Neuronal stem cell (in vitro differentiated cells): ENCODE data around the gene REM1. TPM values are rescaled to one million over a fixed set of nuclear protein-coding genes. Genes with fewer than 3 reads are reported as not detected.
"Not testable (repeated sequence)": the region's sequence is repeated elsewhere in the genome, so short reads cannot be mapped to it uniquely, and the experiment has no call there.

ENCODE experiments used
- DNase-seq: peaks from one replicate; pipeline ENCODE4 v3.0.0-alpha.2; 2013; ENCODE audit warnings: low spot score
- H2AFZ ChIP-seq: one replicate; pipeline ENCODE4 v1.6.1; 2013; ENCODE audit warnings: mild to moderate bottlenecking, low read length, inconsistent platforms
- H2AK5ac ChIP-seq: 2 replicates; pipeline ENCODE4 v1.6.1; 2013; ENCODE audit warnings: low read depth, mild to moderate bottlenecking, inconsistent platforms, low read length, moderate library complexity, mixed read lengths
- H2BK120ac ChIP-seq: 2 replicates; pipeline ENCODE4 v1.6.1; 2013; ENCODE audit warnings: low read depth, mild to moderate bottlenecking, inconsistent platforms, low read length, moderate library complexity, mixed read lengths
- H2BK12ac ChIP-seq: one replicate; pipeline ENCODE4 v1.6.1; 2013; ENCODE audit warnings: low read length, inconsistent platforms
- H2BK15ac ChIP-seq: 2 replicates; pipeline ENCODE4 v1.6.1; 2013; ENCODE audit warnings: mild to moderate bottlenecking, low read length, inconsistent platforms, mixed read lengths
- H2BK5ac ChIP-seq: one replicate; pipeline ENCODE4 v1.6.1; 2013; ENCODE audit warnings: inconsistent platforms, mild to moderate bottlenecking, low read length, moderate library complexity
- H3K14ac ChIP-seq: one replicate; pipeline ENCODE4 v1.6.1; 2013; ENCODE audit warnings: low read length, inconsistent platforms
- H3K18ac ChIP-seq: 2 replicates; pipeline ENCODE4 v1.6.1; 2013; ENCODE audit warnings: low read length, inconsistent platforms
- H3K23ac ChIP-seq: 2 replicates; pipeline ENCODE4 v1.6.1; 2013; ENCODE audit warnings: low read depth, mild to moderate bottlenecking, mixed read lengths, low read length, inconsistent platforms; ENCODE audit not compliant: poor library complexity
- H3K27ac ChIP-seq: replicated peaks from 3 replicates; pipeline ENCODE4 v1.5.1; 2013; ENCODE audit warnings: low read length, inconsistent platforms
- H3K27me3 ChIP-seq, 3 experiments: 2 replicates each; pipeline ENCODE4 v1.6.1; 2013; ENCODE audit warnings: low read length in 3 of 3, mild to moderate bottlenecking in 2 of 3, inconsistent platforms in 1 of 3, low read depth in 1 of 3, mixed read lengths in 1 of 3, moderate library complexity in 1 of 3; ENCODE audit not compliant: control insufficient read depth in 3 of 3, insufficient read depth in 3 of 3
- H3K36me3 ChIP-seq, 2 donors: replicated peaks in 1 of 2; 2 replicates each; pipeline ENCODE4 v1.6.1; 2013; ENCODE audit warnings: low read length in 2 of 2; ENCODE audit not compliant: control insufficient read depth in 2 of 2, insufficient read depth in 2 of 2
- H3K4ac ChIP-seq: 2 replicates; pipeline ENCODE4 v1.6.1; 2013; ENCODE audit warnings: inconsistent platforms, mild to moderate bottlenecking, low read length, moderate library complexity
- H3K4me1 ChIP-seq, 2 donors: 1 replicate in 1 of 2; 2 replicates in 1 of 2; pipeline ENCODE4 v1.6.1; 2013; ENCODE audit warnings: low read length in 2 of 2, low read depth in 1 of 2; ENCODE audit not compliant: control insufficient read depth in 2 of 2, insufficient read depth in 1 of 2
- H3K4me2 ChIP-seq: one replicate; pipeline ENCODE4 v1.6.1; 2013; ENCODE audit warnings: mild to moderate bottlenecking, low read length, inconsistent platforms; ENCODE audit not compliant: insufficient read depth, poor library complexity, severe bottlenecking
- H3K4me3 ChIP-seq, 2 donors: 2 replicates each; pipeline ENCODE4 v1.5.1; 2013; ENCODE audit warnings: low read length in 2 of 2, mild to moderate bottlenecking in 2 of 2, inconsistent platforms in 1 of 2, moderate library complexity in 1 of 2
- H3K79me1 ChIP-seq: one replicate; pipeline ENCODE4 v1.6.1; 2013; ENCODE audit warnings: low read depth, mild to moderate bottlenecking, inconsistent platforms, low read length, moderate library complexity
- H3K9ac ChIP-seq: one replicate; pipeline ENCODE4 v1.6.1; 2013; ENCODE audit warnings: mild to moderate bottlenecking, low read depth, low read length, inconsistent platforms; ENCODE audit not compliant: poor library complexity
- H3K9me3 ChIP-seq, 2 donors: replicated peaks in 1 of 2; 2 replicates each; pipeline versions ENCODE3 to v1.6.1; 2013; ENCODE audit warnings: low read length in 2 of 2, mild to moderate bottlenecking in 2 of 2, inconsistent platforms in 1 of 2, low read depth in 1 of 2, mixed read lengths in 1 of 2, moderate library complexity in 1 of 2; ENCODE audit not compliant: control insufficient read depth in 2 of 2, insufficient read depth in 1 of 2
- H4K8ac ChIP-seq: one replicate; pipeline ENCODE4 v1.6.1; 2013; ENCODE audit warnings: low read depth, mild to moderate bottlenecking, inconsistent platforms, low read length, moderate library complexity
- H4K91ac ChIP-seq: one replicate; pipeline ENCODE4 v1.6.1; 2013; ENCODE audit warnings: low read length, low read depth, mild to moderate bottlenecking, inconsistent platforms; ENCODE audit not compliant: poor library complexity
- WGBS, 2 donors: extraction: QIAGEN DNeasy Blood & Tissue Kit; methylation state at CpG; one replicate each; pipeline ENCODE4 v1.1.7; 2013; ENCODE audit warnings: missing lambda C conversion rate in 2 of 2, mixed read lengths in 1 of 2; ENCODE audit not compliant: insufficient read length in 2 of 2, insufficient replicate concordance in 1 of 2; ENCODE audit errors: extremely low coverage in 2 of 2; 5-methylcytosine and 5-hydroxymethylcytosine counted together
- polyA plus RNA-seq, 2 experiments: library from polyadenylated mRNA; stranded (reverse); fragments of 200-250 nt; gene quantifications; one replicate each; pipeline ENCODE4 v1.2.3, GENCODE V29; 2013

REM1 gene
- 0.03 TPM for polyA plus RNA-seq (2013, experiment 1 of 2)
- polyA plus RNA-seq (2013, experiment 2 of 2): 0.06 TPM

DNA sequence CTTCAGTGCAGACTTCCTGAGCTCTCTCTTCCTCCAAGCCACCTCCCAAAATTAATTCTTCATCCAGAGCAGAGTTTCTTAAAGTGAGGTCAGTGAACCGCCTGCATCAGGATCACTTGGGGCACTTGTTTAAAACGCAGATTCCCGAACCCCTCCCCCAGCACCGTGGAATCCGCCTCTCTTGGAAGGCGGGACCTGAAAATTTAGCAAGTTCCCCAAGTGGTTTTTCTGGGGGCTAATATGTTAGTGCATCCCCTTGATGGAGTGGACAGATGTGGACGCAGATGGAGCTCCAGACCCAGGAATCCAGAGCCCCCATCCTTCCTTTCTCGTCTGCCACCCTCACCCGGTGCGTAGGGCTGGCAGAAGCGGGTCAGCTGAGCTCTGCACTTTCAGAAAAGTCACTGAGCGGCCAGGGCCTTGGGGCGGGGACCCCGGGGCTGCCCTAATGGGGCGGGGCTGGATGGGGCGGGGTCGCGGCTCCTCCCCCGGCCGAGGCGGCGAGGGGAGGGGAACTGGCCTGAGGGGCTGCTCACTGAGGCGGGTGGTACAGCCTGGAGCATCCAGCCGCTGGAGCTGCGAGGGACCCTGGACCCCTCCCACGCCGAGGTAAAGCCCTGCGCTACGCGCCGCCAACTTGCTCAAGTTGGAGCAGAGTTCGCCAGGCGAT, at the start of gene REM1, which contains the start of gene DEFB124:
TSS of gene REM1 (plus strand) at position 531 of the 670 bp plus-strand sequence. CDS start 1,158 bp downstream, outside the sequence.
TSS of gene DEFB124 (minus strand) at position 370 of the 670 bp plus-strand sequence. CDS start 2,114 bp downstream, outside the sequence.
- Histone ChIP-seq H3K4me3 (no peak within 1 kb of the TSS), H3K27me3 (peaks cover 0 to 12% (median 0%) of the 10 kb centered on the region in 3 experiments), H4K8ac (no peak within 1 kb of the TSS), H2BK5ac (no peak within 1 kb of the TSS), H3K4me2 (no peak within 1 kb of the TSS), H2BK120ac (no peak within 1 kb of the TSS), H3K23ac (no peak within 1 kb of the TSS), H2BK15ac (no peak within 1 kb of the TSS), H3K27ac (no peak within 1 kb of the TSS), H4K91ac (no peak within 1 kb of the TSS), H2AFZ (no peak within 1 kb of the TSS), H2AK5ac (no peak within 1 kb of the TSS), H3K9ac (no peak within 1 kb of the TSS), H3K4me1 (no peaks in the 10 kb centered on the region), H2BK12ac (no peak within 1 kb of the TSS), H3K9me3 (peaks cover 0 to 36% of the 10 kb centered on the region in 2 donors), H3K36me3 (no peaks in the 10 kb centered on the region), H3K18ac (no peak within 1 kb of the TSS), H3K14ac (no peak within 1 kb of the TSS), H3K79me1 (no peaks in the 10 kb centered on the region), H3K4ac (no peak within 1 kb of the TSS)
- WGBS, 2 donors: no CpG with 5 or more reads among the region's 33 CpGs
- DNase-seq: no peak

DNA sequence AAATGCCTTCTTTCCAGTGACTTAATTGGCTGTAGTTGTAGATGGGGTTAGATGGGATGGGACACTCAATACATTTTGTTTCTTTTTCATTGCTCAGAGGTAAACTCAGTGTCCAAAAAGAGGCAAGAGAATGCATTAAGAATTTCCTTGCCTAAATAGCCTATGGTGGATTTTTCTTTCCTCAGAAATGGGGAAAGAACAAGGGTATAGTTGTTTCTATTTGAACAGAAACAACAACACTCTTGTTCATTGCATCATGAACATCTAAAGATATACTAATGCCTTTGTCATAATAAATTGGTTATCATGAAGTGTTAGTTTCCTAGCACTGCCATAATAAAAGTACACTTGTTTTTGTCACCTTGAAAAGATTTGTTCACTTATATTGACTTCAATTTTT, 49.3 kb upstream of the REM1 start:
- Histone ChIP-seq H2BK15ac (no peak overlapping the region), H2BK12ac (no peak overlapping the region), H3K23ac (no peak overlapping the region), H3K9ac (no peak overlapping the region), H3K27me3 (peaks cover 0 to 8% (median 0%) of the 10 kb centered on the region in 3 experiments), H2BK5ac (no peak overlapping the region), H3K79me1 (no peaks in the 10 kb centered on the region), H3K18ac (no peak overlapping the region), H3K36me3 (no peaks in the 10 kb centered on the region), H2AFZ (no peak overlapping the region), H2AK5ac (no peak overlapping the region), H3K4me2 (no peak overlapping the region), H4K8ac (no peak overlapping the region), H3K4ac (no peak overlapping the region), H2BK120ac (no peak overlapping the region), H3K27ac (no peak overlapping the region), H3K4me1 (no peaks in the 10 kb centered on the region), H3K9me3 (peaks cover 0 to 13% of the 10 kb centered on the region in 2 donors), H3K14ac (no peak overlapping the region), H3K4me3 (no peak overlapping the region), H4K91ac (no peak overlapping the region)
- no peak for DNase-seq

DNA sequence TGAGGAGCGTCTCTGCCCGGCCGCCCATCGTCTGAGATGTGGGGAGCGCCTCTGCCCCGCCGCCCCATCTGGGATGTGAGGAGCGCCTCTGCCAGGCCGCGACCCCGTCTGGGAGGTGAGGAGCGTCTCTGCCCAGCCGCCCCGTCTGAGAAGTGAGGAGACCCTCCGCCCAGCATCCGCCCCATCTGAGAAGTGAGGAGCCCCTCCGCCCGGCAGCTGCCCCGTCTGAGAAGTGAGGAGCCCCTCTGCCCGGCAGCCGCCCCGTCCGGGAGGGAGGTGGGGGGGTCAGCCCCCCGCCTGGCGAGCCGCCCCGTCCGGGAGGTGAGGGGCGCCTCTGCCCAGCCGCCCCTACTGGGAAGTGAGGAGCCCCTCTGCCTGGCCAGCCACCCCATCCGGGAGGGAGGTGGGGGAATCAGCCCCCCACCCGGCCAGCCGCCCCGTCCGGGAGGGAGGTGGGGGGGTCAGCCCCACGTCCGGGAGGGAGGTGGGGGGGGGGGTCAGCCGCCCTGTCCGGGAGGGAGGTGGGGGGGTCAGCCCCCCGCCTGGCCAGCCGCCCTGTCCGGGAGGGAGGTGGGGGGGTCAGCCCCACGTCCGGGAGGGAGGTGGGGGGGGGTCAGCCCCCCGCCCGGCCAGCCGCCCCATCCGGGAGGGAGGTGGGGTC, 48.1 kb upstream of the REM1 start:
- H4K91ac ChIP-seq, H3K9ac ChIP-seq, H3K36me3 ChIP-seq, H3K14ac ChIP-seq, H4K8ac ChIP-seq, H2BK120ac ChIP-seq, H3K27ac ChIP-seq, H3K27me3 ChIP-seq, H3K4me1 ChIP-seq, H2AK5ac ChIP-seq, H3K18ac ChIP-seq, H2BK5ac ChIP-seq, H2BK15ac ChIP-seq, H2AFZ ChIP-seq, H3K4ac ChIP-seq, H2BK12ac ChIP-seq, H3K4me3 ChIP-seq, DNase-seq, H3K23ac ChIP-seq, H3K79me1 ChIP-seq, H3K4me2 ChIP-seq: not testable (repeated sequence)
- peaks cover 0 to 13% of the 10 kb centered on the region in 2 donors for H3K9me3 ChIP-seq
- WGBS, 2 donors: no CpG with 5 or more reads among the region's 48 CpGs

DNA sequence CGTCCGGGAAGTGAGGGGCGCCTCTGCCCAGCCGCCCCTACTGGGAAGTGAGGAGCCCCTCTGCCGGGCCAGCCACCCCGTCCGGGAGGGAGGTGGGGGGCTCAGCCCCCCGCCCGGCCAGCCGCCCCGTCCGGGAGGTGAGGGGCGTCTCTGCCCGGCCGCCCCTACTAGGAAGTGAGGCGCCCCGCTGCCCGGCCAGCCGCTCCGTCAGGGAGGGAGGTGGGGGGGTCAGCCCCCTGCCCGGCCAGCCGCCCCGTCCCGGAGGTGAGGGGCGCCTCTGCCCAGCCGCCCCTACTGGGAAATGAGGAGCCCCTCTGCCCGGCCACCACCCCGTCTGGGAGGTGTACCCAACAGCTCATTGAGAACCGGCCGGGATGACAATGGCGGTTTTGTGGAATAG, 47.5 kb upstream of the REM1 start:
- peaks cover 0 to 13% of the 10 kb centered on the region in 2 donors for H3K9me3 ChIP-seq
- not testable (repeated sequence) for H3K79me1 ChIP-seq, H4K91ac ChIP-seq, H3K27me3 ChIP-seq, H3K36me3 ChIP-seq, H2BK12ac ChIP-seq, H2AFZ ChIP-seq, H3K4me3 ChIP-seq, H4K8ac ChIP-seq, H3K4me1 ChIP-seq, H3K4me2 ChIP-seq, H2AK5ac ChIP-seq, H2BK120ac ChIP-seq, DNase-seq, H3K18ac ChIP-seq, H2BK5ac ChIP-seq, H3K9ac ChIP-seq, H3K14ac ChIP-seq, H3K23ac ChIP-seq, H3K27ac ChIP-seq, H2BK15ac ChIP-seq, H3K4ac ChIP-seq
- no CpG with 5 or more reads among the region's 31 CpGs for WGBS, 2 donors
